Measurements from ENCODE around the gene CDK5RAP2. TPM values are rescaled to one million over a fixed set of nuclear protein-coding genes. Genes with fewer than 3 reads are reported as not detected.

CDK5RAP2 gene
- total and polyA plus RNA-seq, 10 of the 15 experiments (the other 5 are each of a cell fraction or from before 2014, with no cell fraction given) = 16.2 to 53.5 (median 34.5) TPM

DNA sequence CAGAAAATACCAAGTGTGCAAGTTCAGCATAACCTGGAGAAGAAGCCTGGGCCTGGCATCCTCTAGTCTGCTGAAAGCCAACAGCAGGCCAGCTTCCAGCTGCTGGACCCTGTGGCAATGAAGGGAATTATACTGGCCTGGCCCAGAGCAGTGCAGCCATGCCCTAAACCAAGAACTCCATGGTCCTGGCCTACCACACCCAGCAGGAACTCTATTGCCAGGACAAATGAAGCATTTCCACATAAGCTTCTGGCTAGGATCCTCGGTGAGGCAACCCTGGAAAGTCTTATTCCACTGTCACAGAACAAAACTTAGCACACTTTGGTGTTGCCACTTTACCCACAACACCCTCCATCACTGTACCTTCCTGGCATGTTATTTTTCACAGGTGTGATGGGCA lies 35.5 kb downstream of the CDK5RAP2 start (continued):
- TF ChIP-seq, protein P1, sequence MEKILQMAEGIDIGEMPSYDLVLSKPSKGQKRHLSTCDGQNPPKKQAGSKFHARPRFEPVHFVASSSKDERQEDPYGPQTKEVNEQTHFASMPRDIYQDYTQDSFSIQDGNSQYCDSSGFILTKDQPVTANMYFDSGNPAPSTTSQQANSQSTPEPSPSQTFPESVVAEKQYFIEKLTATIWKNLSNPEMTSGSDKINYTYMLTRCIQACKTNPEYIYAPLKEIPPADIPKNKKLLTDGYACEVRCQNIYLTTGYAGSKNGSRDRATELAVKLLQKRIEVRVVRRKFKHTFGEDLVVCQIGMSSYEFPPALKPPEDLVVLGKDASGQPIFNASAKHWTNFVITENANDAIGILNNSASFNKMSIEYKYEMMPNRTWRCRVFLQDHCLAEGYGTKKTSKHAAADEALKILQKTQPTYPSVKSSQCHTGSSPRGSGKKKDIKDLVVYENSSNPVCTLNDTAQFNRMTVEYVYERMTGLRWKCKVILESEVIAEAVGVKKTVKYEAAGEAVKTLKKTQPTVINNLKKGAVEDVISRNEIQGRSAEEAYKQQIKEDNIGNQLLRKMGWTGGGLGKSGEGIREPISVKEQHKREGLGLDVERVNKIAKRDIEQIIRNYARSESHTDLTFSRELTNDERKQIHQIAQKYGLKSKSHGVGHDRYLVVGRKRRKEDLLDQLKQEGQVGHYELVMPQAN (conservative IDR thresholded peaks at IDR 0.05) = no peak
- TF ChIP-seq ZNF24 (IDR thresholded peaks at IDR 0.05) (no peak), PAX8 (IDR thresholded peaks at IDR 0.05) (no peak), NR2C2 (IDR thresholded peaks at IDR 0.05; ENCODE audit: borderline replicate concordance, control insufficient read depth, insufficient read length, low read depth) (no peak), HDGF (IDR thresholded peaks at IDR 0.05) (no peak), FOXK2 (IDR thresholded peaks at IDR 0.05) (no peak), ESRRA (IDR thresholded peaks at IDR 0.05; ENCODE audit: low read length) (no peak)

DNA sequence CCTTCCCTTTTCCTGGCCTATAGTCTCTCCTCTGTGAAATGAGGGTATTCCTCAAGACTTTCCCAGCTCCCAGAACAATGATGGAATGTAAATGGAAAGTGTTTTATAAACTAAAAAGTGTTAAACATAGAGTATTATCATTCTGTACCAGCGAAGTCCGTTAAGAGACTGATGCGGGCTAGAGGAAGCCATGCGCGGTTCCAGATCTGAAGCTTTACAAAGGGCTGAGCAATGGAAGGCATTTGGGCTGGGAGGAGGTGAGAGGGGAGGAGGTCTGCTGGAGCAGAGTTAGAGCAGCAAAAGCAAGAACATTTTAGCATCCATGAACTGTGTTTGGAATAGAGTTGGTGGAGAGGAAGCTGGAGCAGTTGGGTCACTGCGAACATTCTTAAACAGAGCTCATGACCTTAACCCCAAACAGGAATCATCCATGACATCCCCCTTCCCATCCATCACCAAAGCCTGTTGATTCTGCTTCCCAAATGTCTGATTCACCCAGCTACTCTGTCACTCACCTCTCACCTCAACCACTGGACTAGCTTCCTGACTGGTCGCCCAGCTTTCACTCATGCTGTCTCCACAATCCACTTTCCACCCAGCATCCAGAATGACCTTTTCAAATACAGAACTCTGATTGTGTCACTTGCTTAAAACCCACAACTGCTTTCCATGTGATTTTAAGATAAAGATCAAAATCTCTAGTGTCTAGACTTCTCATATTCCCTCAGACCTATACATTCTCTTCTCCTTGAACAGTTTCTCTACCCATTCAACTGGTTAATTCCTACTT lies 37.1 kb downstream of the CDK5RAP2 start:
- no peak overlapping the region for H3K9ac ChIP-seq (ENCODE audit: control insufficient read depth, insufficient read depth, low read length)
- SMC1A ChIA-PET (ENCODE audit: uncharacterized antibody, unreplicated experiment) = interaction anchor here (1.0 kb wide), 1 partner anchor 10 kb away, joined by 3 read pairs; no protein-coding TSS in a partner anchor
- no peak for DNase-seq (ENCODE audit: low read depth, low spot score)
- no TSS peak for BruUV-seq (replicated peaks)
- 91% methylated on average over 7 of the region's 7 CpGs for WGBS (ENCODE audit: insufficient coverage, insufficient replicate concordance, low lambda C conversion rate, missing lambda C conversion rate)
- no peak overlapping the region for H3K4me3 ChIP-seq
- H3K79me2 ChIP-seq (ENCODE audit: control insufficient read depth, insufficient read depth, low read length) = no peaks in the 10 kb centered on the region
- H3K27me3 ChIP-seq (replicated peaks in 1 of 2; ENCODE audit: control insufficient read depth in 2 of 2, insufficient read depth in 2 of 2, low read length in 1 of 2) = no peaks in the 10 kb centered on the region
- no peak overlapping the region for H2AFZ ChIP-seq (ENCODE audit: control insufficient read depth, low read depth, low read length)
- no peak for ATAC-seq
- CTCF ChIA-PET = interaction anchor here (0.9 kb wide), 1 partner anchor 11 kb away, joined by 3 read pairs; no protein-coding TSS in a partner anchor
- POLR2A ChIA-PET = no interaction called here
- H3K36me3 ChIP-seq (ENCODE audit: control insufficient read depth in 2 of 2, insufficient read depth in 2 of 2, low read length in 1 of 2) = peaks cover 11 to 20% of the 10 kb centered on the region in 2 experiments; a peak in 3 of 4 replicates
- H3K4me2 ChIP-seq (ENCODE audit: control insufficient read depth, insufficient read depth) = no peak overlapping the region
- H3K27ac ChIP-seq (ENCODE audit: control insufficient read depth, insufficient read depth) = no peak overlapping the region
- intact Hi-C loops (cut with micrococcal nuclease; ENCODE audit: unreplicated experiment) (no loop called here), in situ Hi-C loops (cut with MboI) (no loop called here)
- RAD21 ChIA-PET (ENCODE audit: unreplicated experiment) = no interaction called here
- no peaks in the 10 kb centered on the region for H3K9me3 ChIP-seq (replicated peaks; ENCODE audit: control insufficient read depth, insufficient read depth, low read length)
- H4K20me1 ChIP-seq (ENCODE audit: control insufficient read depth, insufficient read depth) = no peaks in the 10 kb centered on the region
- no peak for FAIRE-seq
- no peaks in the 10 kb centered on the region for H3K4me1 ChIP-seq (ENCODE audit: control insufficient read depth, insufficient read depth, low read length)
- TF ChIP-seq, protein P2, sequence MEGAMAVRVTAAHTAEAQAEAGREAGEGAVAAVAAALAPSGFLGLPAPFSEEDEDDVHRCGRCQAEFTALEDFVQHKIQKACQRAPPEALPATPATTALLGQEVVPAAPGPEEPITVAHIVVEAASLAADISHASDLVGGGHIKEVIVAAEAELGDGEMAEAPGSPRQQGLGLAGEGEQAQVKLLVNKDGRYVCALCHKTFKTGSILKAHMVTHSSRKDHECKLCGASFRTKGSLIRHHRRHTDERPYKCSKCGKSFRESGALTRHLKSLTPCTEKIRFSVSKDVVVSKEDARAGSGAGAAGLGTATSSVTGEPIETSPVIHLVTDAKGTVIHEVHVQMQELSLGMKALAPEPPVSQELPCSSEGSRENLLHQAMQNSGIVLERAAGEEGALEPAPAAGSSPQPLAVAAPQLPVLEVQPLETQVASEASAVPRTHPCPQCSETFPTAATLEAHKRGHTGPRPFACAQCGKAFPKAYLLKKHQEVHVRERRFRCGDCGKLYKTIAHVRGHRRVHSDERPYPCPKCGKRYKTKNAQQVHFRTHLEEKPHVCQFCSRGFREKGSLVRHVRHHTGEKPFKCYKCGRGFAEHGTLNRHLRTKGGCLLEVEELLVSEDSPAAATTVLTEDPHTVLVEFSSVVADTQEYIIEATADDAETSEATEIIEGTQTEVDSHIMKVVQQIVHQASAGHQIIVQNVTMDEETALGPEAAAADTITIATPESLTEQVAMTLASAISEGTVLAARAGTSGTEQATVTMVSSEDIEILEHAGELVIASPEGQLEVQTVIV (IDR thresholded peaks at IDR 0.05; ENCODE audit: borderline replicate concordance, partially characterized antibody) = no peak
- TF ChIP-seq, protein P3, sequence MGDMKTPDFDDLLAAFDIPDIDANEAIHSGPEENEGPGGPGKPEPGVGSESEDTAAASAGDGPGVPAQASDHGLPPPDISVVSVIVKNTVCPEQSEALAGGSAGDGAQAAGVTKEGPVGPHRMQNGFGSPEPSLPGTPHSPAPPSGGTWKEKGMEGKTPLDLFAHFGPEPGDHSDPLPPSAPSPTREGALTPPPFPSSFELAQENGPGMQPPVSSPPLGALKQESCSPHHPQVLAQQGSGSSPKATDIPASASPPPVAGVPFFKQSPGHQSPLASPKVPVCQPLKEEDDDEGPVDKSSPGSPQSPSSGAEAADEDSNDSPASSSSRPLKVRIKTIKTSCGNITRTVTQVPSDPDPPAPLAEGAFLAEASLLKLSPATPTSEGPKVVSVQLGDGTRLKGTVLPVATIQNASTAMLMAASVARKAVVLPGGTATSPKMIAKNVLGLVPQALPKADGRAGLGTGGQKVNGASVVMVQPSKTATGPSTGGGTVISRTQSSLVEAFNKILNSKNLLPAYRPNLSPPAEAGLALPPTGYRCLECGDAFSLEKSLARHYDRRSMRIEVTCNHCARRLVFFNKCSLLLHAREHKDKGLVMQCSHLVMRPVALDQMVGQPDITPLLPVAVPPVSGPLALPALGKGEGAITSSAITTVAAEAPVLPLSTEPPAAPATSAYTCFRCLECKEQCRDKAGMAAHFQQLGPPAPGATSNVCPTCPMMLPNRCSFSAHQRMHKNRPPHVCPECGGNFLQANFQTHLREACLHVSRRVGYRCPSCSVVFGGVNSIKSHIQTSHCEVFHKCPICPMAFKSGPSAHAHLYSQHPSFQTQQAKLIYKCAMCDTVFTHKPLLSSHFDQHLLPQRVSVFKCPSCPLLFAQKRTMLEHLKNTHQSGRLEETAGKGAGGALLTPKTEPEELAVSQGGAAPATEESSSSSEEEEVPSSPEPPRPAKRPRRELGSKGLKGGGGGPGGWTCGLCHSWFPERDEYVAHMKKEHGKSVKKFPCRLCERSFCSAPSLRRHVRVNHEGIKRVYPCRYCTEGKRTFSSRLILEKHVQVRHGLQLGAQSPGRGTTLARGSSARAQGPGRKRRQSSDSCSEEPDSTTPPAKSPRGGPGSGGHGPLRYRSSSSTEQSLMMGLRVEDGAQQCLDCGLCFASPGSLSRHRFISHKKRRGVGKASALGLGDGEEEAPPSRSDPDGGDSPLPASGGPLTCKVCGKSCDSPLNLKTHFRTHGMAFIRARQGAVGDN (IDR thresholded peaks at IDR 0.05) = no peak
- TF ChIP-seq ETV6 (conservative IDR thresholded peaks at IDR 0.05 in 1 of 2, IDR thresholded peaks at IDR 0.05 in 1 of 2; ENCODE audit: borderline replicate concordance in 1 of 2, low read depth in 1 of 2) (no peak), ZZZ3 (IDR thresholded peaks at IDR 0.05; ENCODE audit: control insufficient read depth, insufficient read length, low read depth) (no peak), SIX5 (IDR thresholded peaks at IDR 0.05; ENCODE audit: low read depth, low read length, severe bottlenecking) (no peak), ZNF274 (IDR thresholded peaks at IDR 0.05; ENCODE audit: insufficient read depth, insufficient read length) (no peak)
